NAMALWA (cell line): ENCODE results near the gene UBE3C.
"Not testable (repeated sequence)": the region's sequence is repeated elsewhere in the genome, so short reads cannot be mapped to it uniquely, and the experiment has no call there.

ENCODE experiments used
- DNase-seq: peaks from one replicate; pipeline ENCODE4 v3.0.0-alpha.2; 2015; ENCODE audit warnings: low spot score

Gene UBE3C

DNA sequence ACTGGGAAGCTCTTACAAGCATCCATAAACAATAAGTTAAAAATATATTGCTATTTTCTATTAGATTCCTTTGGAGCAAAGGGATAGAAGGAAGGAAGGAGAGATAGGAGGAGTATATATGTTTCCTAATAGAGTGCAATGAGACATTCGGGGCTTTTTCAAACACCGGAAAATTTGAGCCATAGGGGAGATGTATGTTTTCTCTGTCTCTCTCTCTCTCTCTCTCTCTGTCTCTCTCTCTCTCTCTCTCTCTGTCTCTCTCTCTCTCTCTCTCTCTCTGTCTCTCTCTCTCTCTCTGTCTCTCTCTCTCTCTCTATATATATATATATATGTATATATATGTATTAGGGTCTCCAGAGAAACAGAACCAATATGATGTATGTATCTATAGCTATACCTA is 7.9 kb upstream of the UBE3C start:
- DNase-seq: not testable (repeated sequence)

GRCh38 chr7:157132796-157133195 is 5.9 kb upstream of the UBE3C start:
- no peak for DNase-seq

DNA sequence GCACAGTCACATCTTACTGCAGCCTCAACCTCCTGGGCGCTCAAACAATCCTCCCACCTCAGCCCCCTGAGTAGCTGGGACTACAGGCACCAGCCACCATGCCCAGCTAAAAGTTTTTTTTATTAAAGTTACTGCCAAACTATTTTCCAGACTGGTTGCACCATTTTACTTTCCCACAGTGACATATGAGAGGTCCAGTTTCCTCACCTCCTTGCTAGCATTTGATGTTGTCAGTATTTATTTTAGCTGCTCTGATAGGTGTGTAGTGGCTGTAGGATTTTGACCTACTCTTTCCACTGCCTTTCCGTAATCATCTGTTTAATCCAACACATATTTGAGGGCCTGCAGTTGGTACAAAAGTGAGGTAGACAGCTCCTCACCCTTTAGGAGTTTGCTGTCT is 5.4 kb upstream of the UBE3C start:
- no peak for DNase-seq

DNA sequence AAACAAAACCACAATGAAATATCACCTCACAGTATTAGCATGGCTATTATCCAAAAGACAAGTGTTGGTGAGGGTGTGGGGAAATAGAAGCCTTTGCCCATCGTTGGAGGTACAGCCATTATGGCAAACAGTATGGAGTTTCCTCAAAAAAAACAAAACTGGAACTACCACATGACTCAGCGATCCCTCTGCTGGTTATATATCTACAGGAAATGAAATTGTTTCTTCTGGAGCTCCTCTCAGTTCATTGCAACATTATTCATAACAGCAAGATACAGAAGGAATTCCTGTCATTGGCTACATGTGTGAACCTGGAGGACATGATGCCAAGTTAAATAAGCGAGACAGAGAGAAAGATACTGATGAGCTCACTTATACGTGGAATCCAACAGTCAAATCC is 2.4 kb upstream of the UBE3C start:
- peak; percentile 48 for DNase-seq

DNA sequence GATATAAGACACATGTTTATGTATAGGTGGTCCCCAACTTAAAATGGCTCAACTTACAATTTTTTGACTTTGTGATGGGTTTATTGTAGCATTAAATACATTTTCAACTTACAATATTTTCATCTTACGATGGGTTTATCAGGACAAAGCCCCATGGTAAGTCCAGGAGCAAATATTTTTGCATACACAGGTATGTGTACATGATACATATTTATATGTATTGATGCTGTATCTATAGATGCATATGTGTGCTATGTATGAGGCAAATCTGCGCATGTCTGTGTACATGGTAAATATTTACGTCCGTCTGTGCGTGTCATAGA is 664 bp upstream of the UBE3C start:
- no peak for DNase-seq

DNA sequence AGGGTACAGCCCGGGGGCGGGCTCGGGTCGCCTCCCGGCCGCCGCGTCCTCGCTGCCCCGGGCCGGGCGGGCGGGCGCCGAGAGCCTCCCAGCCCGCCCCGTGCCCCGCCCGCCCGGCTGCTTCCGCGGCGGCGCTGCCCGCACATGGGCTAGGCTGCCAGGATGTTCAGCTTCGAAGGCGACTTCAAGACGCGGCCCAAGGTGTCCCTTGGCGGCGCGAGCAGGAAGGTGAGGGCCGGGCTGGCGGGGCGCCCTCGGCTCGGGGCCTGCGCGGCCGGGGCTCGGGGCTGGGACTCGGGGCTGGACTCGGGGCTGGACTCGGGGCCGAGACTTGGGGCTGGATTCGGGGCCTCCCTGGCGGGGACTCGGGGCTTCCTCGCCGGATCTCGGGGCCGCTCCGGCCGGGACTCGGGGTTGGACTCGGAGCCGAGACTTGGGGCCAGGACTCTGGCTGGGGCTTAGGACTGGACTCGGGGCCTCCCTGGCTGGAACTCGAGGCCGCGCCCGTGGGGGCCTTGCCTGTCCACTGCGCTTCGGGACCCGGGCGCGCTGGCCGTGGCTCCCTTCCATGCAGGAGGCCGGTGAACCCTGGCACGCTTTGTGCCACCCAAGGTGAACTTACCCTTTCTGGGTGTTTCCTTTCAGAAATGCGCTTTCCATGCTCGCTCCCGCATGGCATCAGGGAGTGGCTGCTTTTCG is 534 bp downstream of the UBE3C start:
- peak; percentile 63 for DNase-seq

GRCh38 chr7:157139810-157140510 is 1.2 kb downstream of the UBE3C start:
- DNase-seq: peak; percentile 48

DNA sequence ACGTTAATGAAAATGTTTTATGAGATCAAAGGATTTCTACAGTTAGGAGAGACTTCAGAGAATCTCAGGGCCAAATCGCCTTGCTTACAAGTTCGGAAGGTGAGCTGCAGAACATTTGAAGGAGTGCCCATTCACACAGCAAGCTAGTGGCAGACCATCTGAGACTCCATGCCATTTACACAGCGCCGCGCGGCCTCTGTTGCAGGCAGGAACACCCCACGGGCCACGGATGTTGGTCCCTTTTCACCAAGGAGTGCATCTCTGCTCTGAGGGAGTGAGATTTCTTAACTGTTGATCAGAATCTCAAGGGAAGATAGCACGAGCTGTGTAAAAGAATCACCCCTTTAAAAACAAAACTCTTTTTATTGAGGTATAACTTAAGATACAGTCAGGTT is 1.8 kb downstream of the UBE3C start:
- DNase-seq: no peak

- DNase-seq: no peak
Measured at GRCh38 chr7:157141525-157142060, 2.9 kb downstream of the UBE3C start.

- no peak for DNase-seq
Measured at GRCh38 chr7:157143788-157144187, 5.1 kb downstream of the UBE3C start.

GRCh38 chr7:157149317-157149716 is 10.6 kb downstream of the UBE3C start:
- no peak for DNase-seq

- DNase-seq: no peak
Measured at GRCh38 chr7:157150882-157151281, 12.2 kb downstream of the UBE3C start.

- no peak for DNase-seq
Measured at GRCh38 chr7:157151626-157152339, 13.1 kb downstream of the UBE3C start.

- no peak for DNase-seq
Measured at GRCh38 chr7:157152391-157152937, 13.7 kb downstream of the UBE3C start.

GRCh38 chr7:157153260-157153659 is 14.5 kb downstream of the UBE3C start:
- DNase-seq: no peak

DNA sequence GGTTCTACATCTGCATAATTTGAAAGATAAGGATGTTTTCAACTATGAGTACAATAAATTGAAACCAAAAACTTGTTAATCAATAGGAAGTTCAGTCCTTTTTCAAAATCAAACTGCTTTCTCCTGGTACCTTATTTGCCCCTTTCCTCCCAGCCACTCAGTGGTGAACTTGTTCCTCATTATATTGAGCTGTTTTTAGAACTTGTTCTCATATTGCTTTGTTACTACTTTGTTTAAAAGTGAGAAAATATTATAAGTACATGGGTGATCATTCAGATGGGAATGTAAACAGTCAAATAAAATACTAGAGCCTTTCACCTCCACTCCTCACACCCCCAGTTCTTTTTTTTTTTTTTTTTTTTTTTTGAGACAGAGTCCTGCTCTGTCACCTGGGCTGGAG is 17.2 kb downstream of the UBE3C start:
- no peak for DNase-seq

GRCh38 chr7:157158400-157158799 is 19.7 kb downstream of the UBE3C start:
- DNase-seq: no peak

- not testable (repeated sequence) for DNase-seq
Measured at GRCh38 chr7:157159537-157159936, 20.8 kb downstream of the UBE3C start.

DNA sequence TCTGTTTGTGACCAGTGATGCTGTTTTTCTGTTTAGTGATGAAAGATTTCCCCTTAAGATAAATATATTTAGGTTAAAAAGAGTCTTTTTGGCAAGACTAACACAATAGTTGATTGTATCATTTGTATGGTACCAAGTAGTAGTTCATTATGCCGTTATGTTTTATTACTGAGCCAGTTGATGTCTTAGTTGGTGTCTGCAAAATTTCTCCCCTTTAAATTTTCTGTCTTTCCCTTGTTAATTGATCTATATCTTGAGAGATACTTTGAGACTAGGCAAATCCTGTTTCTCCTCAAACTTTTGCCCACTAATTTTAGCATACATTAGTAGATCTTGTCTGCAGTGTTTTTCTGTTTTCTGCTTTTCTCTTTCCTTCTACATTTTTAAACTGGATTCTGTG is 21.7 kb downstream of the UBE3C start:
- DNase-seq: no peak

GRCh38 chr7:157165987-157166386 is 27.3 kb downstream of the UBE3C start:
- DNase-seq: no peak

DNA sequence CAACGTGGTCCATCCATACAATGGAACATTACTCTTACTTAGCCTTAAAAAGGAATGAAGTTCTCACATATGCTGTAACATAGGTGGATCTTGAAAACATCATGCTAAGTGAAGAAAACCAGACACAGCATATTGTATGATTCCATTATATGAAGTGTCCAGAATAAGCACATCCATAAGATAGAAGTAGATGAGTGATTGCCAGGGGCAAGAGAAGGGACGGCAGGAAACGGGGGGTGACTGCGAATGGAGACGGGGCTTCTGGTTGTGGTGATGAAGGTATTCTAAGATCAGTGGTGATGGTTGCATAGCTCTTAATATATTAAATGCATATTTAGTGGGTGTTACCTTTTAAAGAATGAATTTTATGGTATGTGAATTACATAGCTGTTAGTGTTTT is 29.8 kb downstream of the UBE3C start:
- no peak for DNase-seq

- no peak for DNase-seq
Measured at GRCh38 chr7:157176771-157177170, 38.0 kb downstream of the UBE3C start.
